ENCODE results near the gene HPS4.

The HPS4 gene

GRCh38 chr22:26471522-26471921 is 12.1 kb downstream of the HPS4 start:
- Histone ChIP-seq H3K4me3 (ENCODE audit: low read length, poor library complexity, severe bottlenecking) (no peak overlapping the region), H3K9me3 (ENCODE audit: insufficient read depth, low read depth, low read length) (no peaks in the 10 kb centered on the region), H3F3A (ENCODE audit: low read depth) (no peaks in the 10 kb centered on the region), H2AFZ (ENCODE audit: low read length) (no peak overlapping the region), H4K20me1 (ENCODE audit: insufficient read depth, low read length, poor library complexity, severe bottlenecking) (no peaks in the 10 kb centered on the region), H3K36me3 (ENCODE audit: insufficient read depth, low read length) (peaks cover 62% of the 10 kb centered on the region; the same call in 1 of the 2 replicates), H3K79me2 (ENCODE audit: insufficient read depth, low read length) (peaks cover 31% of the 10 kb centered on the region), H3K9me2 (replicated peaks; ENCODE audit: low read depth, low read length) (no peaks in the 10 kb centered on the region), H3K4me1 (ENCODE audit: insufficient read depth, low read length, poor library complexity, severe bottlenecking) (peaks cover 10% of the 10 kb centered on the region), H3K9ac (ENCODE audit: low read depth, low read length, poor library complexity, severe bottlenecking) (no peak overlapping the region), H3K4me2 (ENCODE audit: low read depth, low read length, poor library complexity, severe bottlenecking) (no peak overlapping the region), H3K27me3 (ENCODE audit: insufficient read depth, low read length, poor library complexity, severe bottlenecking) (no peaks in the 10 kb centered on the region)
- TF ChIP-seq EZH2phosphoT487 (IDR thresholded peaks at IDR 0.05; ENCODE audit: borderline replicate concordance) = no peak
- TF ChIP-seq CTCF (conservative IDR thresholded peaks at IDR 0.05; ENCODE audit: low read length) = no peak

GRCh38 chr22:26470807-26471206 is 12.8 kb downstream of the HPS4 start:
- Histone ChIP-seq H3K36me3 (ENCODE audit: insufficient read depth, low read length) (peaks cover 69% of the 10 kb centered on the region; the same call in 1 of the 2 replicates), H2AFZ (ENCODE audit: low read length) (no peak overlapping the region), H3K9ac (ENCODE audit: low read depth, low read length, poor library complexity, severe bottlenecking) (no peak overlapping the region), H3K27me3 (ENCODE audit: insufficient read depth, low read length, poor library complexity, severe bottlenecking) (no peaks in the 10 kb centered on the region), H3K9me2 (replicated peaks; ENCODE audit: low read depth, low read length) (no peaks in the 10 kb centered on the region), H3F3A (ENCODE audit: low read depth) (no peaks in the 10 kb centered on the region), H3K9me3 (ENCODE audit: insufficient read depth, low read depth, low read length) (no peaks in the 10 kb centered on the region), H3K79me2 (ENCODE audit: insufficient read depth, low read length) (peaks cover 23% of the 10 kb centered on the region), H3K4me2 (ENCODE audit: low read depth, low read length, poor library complexity, severe bottlenecking) (no peak overlapping the region), H4K20me1 (ENCODE audit: insufficient read depth, low read length, poor library complexity, severe bottlenecking) (no peaks in the 10 kb centered on the region), H3K4me3 (ENCODE audit: low read length, poor library complexity, severe bottlenecking) (no peak overlapping the region), H3K4me1 (ENCODE audit: insufficient read depth, low read length, poor library complexity, severe bottlenecking) (peaks cover 10% of the 10 kb centered on the region)
- no peak for TF ChIP-seq EZH2phosphoT487 (IDR thresholded peaks at IDR 0.05; ENCODE audit: borderline replicate concordance)
- TF ChIP-seq CTCF (conservative IDR thresholded peaks at IDR 0.05; ENCODE audit: low read length) = no peak

GRCh38 chr22:26466196-26466595 is 17.4 kb downstream of the HPS4 start:
- Histone ChIP-seq H3K36me3 (ENCODE audit: insufficient read depth, low read length) (peaks cover 79% of the 10 kb centered on the region; the same call in 1 of the 2 replicates), H4K20me1 (ENCODE audit: insufficient read depth, low read length, poor library complexity, severe bottlenecking) (peaks cover 4% of the 10 kb centered on the region), H3K9me3 (ENCODE audit: insufficient read depth, low read depth, low read length) (no peaks in the 10 kb centered on the region), H3K4me2 (ENCODE audit: low read depth, low read length, poor library complexity, severe bottlenecking) (no peak overlapping the region), H3F3A (ENCODE audit: low read depth) (no peaks in the 10 kb centered on the region), H3K4me1 (ENCODE audit: insufficient read depth, low read length, poor library complexity, severe bottlenecking) (no peaks in the 10 kb centered on the region), H2AFZ (ENCODE audit: low read length) (no peak overlapping the region), H3K79me2 (ENCODE audit: insufficient read depth, low read length) (no peaks in the 10 kb centered on the region), H3K9ac (ENCODE audit: low read depth, low read length, poor library complexity, severe bottlenecking) (no peak overlapping the region), H3K4me3 (ENCODE audit: low read length, poor library complexity, severe bottlenecking) (no peak overlapping the region), H3K27me3 (ENCODE audit: insufficient read depth, low read length, poor library complexity, severe bottlenecking) (no peaks in the 10 kb centered on the region), H3K9me2 (replicated peaks; ENCODE audit: low read depth, low read length) (no peaks in the 10 kb centered on the region)
- TF ChIP-seq EZH2phosphoT487 (IDR thresholded peaks at IDR 0.05; ENCODE audit: borderline replicate concordance) (no peak), CTCF (conservative IDR thresholded peaks at IDR 0.05; ENCODE audit: low read length) (no peak)
